H9 (cell line): ENCODE data around the gene CAMTA1. TPM values are rescaled to one million over a fixed set of nuclear protein-coding genes. Genes with fewer than 3 reads are reported as not detected.

ENCODE experiments used
- DNase-seq: peaks from one replicate; pipeline ENCODE4 v3.0.0-alpha.2; 2017
- H2AFZ ChIP-seq: one replicate; pipeline ENCODE4 v1.6.1; 2013; ENCODE audit warnings: mild to moderate bottlenecking, low read length, control low read depth, moderate library complexity
- H2AK5ac ChIP-seq: 2 replicates; pipeline ENCODE4 v1.6.1; 2013; ENCODE audit warnings: low read length, control low read depth, mixed read lengths; ENCODE audit not compliant: insufficient read length
- H2BK120ac ChIP-seq: one replicate; pipeline ENCODE4 v1.6.1; 2013; ENCODE audit warnings: low read depth, mild to moderate bottlenecking, low read length, control low read depth, inconsistent platforms; ENCODE audit not compliant: poor library complexity, severe bottlenecking
- H2BK12ac ChIP-seq: 2 replicates; pipeline ENCODE4 v1.6.1; 2013; ENCODE audit warnings: low read length, control low read depth, mixed read lengths, low read depth; ENCODE audit not compliant: insufficient read length
- H2BK15ac ChIP-seq: 2 replicates; pipeline ENCODE4 v1.6.1; 2013; ENCODE audit warnings: low read depth, low read length, control low read depth
- H2BK20ac ChIP-seq: one replicate; pipeline ENCODE4 v1.6.1; 2013; ENCODE audit warnings: low read depth, mild to moderate bottlenecking, low read length, control low read depth, inconsistent platforms; ENCODE audit not compliant: poor library complexity, severe bottlenecking
- H2BK5ac ChIP-seq: 2 replicates; pipeline ENCODE4 v1.6.1; 2013; ENCODE audit warnings: low read length, control low read depth, mixed read lengths; ENCODE audit not compliant: insufficient read length
- H3K14ac ChIP-seq: 2 replicates; pipeline ENCODE4 v1.6.1; 2013; ENCODE audit warnings: low read length, control low read depth; ENCODE audit not compliant: insufficient read depth
- H3K18ac ChIP-seq: 2 replicates; pipeline ENCODE4 v1.6.1; 2013; ENCODE audit warnings: low read depth, mild to moderate bottlenecking, mixed read lengths, low read length, control low read depth; ENCODE audit not compliant: insufficient read length
- H3K23ac ChIP-seq: 2 replicates; pipeline ENCODE4 v1.6.1; 2013; ENCODE audit warnings: low read length, control low read depth, mixed read lengths, low read depth; ENCODE audit not compliant: insufficient read length
- H3K23me2 ChIP-seq: 2 replicates; pipeline ENCODE4 v1.6.1; 2013; ENCODE audit warnings: low read depth, mild to moderate bottlenecking, mixed read lengths, low read length, control low read depth; ENCODE audit not compliant: insufficient read length, poor library complexity, severe bottlenecking
- H3K27ac ChIP-seq: 2 replicates; pipeline ENCODE4 v1.5.1; 2013; ENCODE audit warnings: low read length, control low read depth, mixed read lengths, low read depth; ENCODE audit not compliant: insufficient read length
- H3K27me3 ChIP-seq: 2 replicates; pipeline ENCODE4 v1.6.1; 2013; ENCODE audit warnings: low read length, control low read depth, inconsistent platforms; ENCODE audit not compliant: insufficient read depth
- H3K4ac ChIP-seq: 2 replicates; pipeline ENCODE4 v1.6.1; 2013; ENCODE audit warnings: low read depth, mild to moderate bottlenecking, control low read depth, inconsistent platforms, low read length, moderate library complexity
- H3K4me1 ChIP-seq: 2 replicates; pipeline ENCODE4 v1.6.1; 2013; ENCODE audit warnings: low read length, control low read depth, inconsistent platforms; ENCODE audit not compliant: insufficient read depth
- H3K4me2 ChIP-seq: 2 replicates; pipeline ENCODE4 v1.6.1; 2013; ENCODE audit warnings: low read length, control low read depth, mixed read lengths; ENCODE audit not compliant: insufficient read length, insufficient read depth
- H3K56ac ChIP-seq: 2 replicates; pipeline ENCODE4 v1.6.1; 2013; ENCODE audit warnings: low read depth, mild to moderate bottlenecking, mixed read lengths, low read length, control low read depth; ENCODE audit not compliant: insufficient read length
- H3K79me1 ChIP-seq: 2 replicates; pipeline ENCODE4 v1.6.1; 2013; ENCODE audit warnings: low read depth, mild to moderate bottlenecking, moderate library complexity, low read length, control low read depth, inconsistent platforms; ENCODE audit not compliant: insufficient read depth, poor library complexity, severe bottlenecking
- H3K79me2 ChIP-seq: 2 replicates; pipeline ENCODE4 v1.6.1; 2013; ENCODE audit warnings: low read length, control low read depth, inconsistent platforms; ENCODE audit not compliant: insufficient read depth
- H3K9ac ChIP-seq: 2 replicates; pipeline ENCODE4 v1.6.1; 2013; ENCODE audit warnings: low read length, control low read depth, mixed read lengths; ENCODE audit not compliant: insufficient read length; ENCODE audit errors: extremely low read depth
- H3K9me3 ChIP-seq: one replicate; pipeline ENCODE4 v1.6.1; 2013; ENCODE audit warnings: low read depth, low read length, inconsistent platforms; ENCODE audit not compliant: control insufficient read depth
- H3T11ph ChIP-seq: one replicate; pipeline ENCODE4 v1.6.1; 2013; ENCODE audit warnings: mild to moderate bottlenecking, low read length, control low read depth, inconsistent platforms
- H4K20me1 ChIP-seq: one replicate; pipeline ENCODE4 v1.6.1; 2013; ENCODE audit not compliant: control insufficient read depth, insufficient read length, insufficient read depth
- H4K5ac ChIP-seq: 2 replicates; pipeline ENCODE4 v1.6.1; 2013; ENCODE audit warnings: low read depth, mild to moderate bottlenecking, mixed read lengths, low read length, control low read depth; ENCODE audit not compliant: insufficient read length
- H4K8ac ChIP-seq: replicated peaks from 2 replicates; pipeline ENCODE4 v1.6.1; 2013; ENCODE audit warnings: low read length, control low read depth, mixed read lengths, low read depth; ENCODE audit not compliant: insufficient read length
- H4K91ac ChIP-seq: 2 replicates; pipeline ENCODE4 v1.6.1; 2013; ENCODE audit warnings: low read depth, mild to moderate bottlenecking, moderate library complexity, mixed read lengths, low read length, control low read depth; ENCODE audit not compliant: insufficient read length
- H3K27ac Mint-ChIP-seq, 3 experiments: 2 replicates in 2 of 3; 3 replicates in 1 of 3; pipeline ENCODE4 v1.8.0; 2020 to 2021; ENCODE audit warnings: mixed read lengths in 3 of 3, mild to moderate bottlenecking in 1 of 3, moderate library complexity in 1 of 3
- H3K27me3 Mint-ChIP-seq: 2 replicates; pipeline ENCODE4 v1.8.0; 2021; ENCODE audit warnings: low read depth, mild to moderate bottlenecking, moderate library complexity, mixed read lengths
- H3K36me3 Mint-ChIP-seq, 3 experiments: 2 replicates in 2 of 3; 3 replicates in 1 of 3; pipeline ENCODE4 v1.8.0; 2020 to 2021; ENCODE audit warnings: low read depth in 3 of 3, mixed read lengths in 3 of 3; ENCODE audit not compliant: insufficient read depth in 1 of 3
- H3K4me1 Mint-ChIP-seq, 2 experiments: 2 replicates each; pipeline ENCODE4 v1.8.0; 2020; ENCODE audit warnings: mixed read lengths in 2 of 2
- H3K4me3 Mint-ChIP-seq, 2 experiments: 2 replicates in 1 of 2; 3 replicates in 1 of 2; pipeline ENCODE4 v1.8.0; 2020 to 2021; ENCODE audit warnings: mild to moderate bottlenecking in 2 of 2, mixed read lengths in 2 of 2, moderate library complexity in 1 of 2
- H3K9me3 Mint-ChIP-seq, 2 experiments: 2 replicates in 1 of 2; 3 replicates in 1 of 2; pipeline ENCODE4 v1.8.0; 2020; ENCODE audit warnings: mild to moderate bottlenecking in 2 of 2, mixed read lengths in 2 of 2, moderate library complexity in 1 of 2
- WGBS: extraction: QIAGEN DNeasy Blood & Tissue Kit; methylation state at CpG from one replicate; pipeline ENCODE4 v1.1.7; 2013; ENCODE audit warnings: missing lambda C conversion rate, low lambda C conversion rate, mixed read lengths; ENCODE audit not compliant: insufficient read length; ENCODE audit errors: extremely low coverage; 5-methylcytosine and 5-hydroxymethylcytosine counted together
- total RNA-seq: library from RNA; stranded (reverse); gene quantifications from 2 replicates; pipeline ENCODE4 v1.2.1, GENCODE V29; 2021
- TF ChIP-seq, protein P1 (sequence below): fragments of 200-600 bp; sonication (generic); conservative IDR thresholded peaks from 3 replicates; pipeline ENCODE4 v1.8.0; 2021; ENCODE audit warnings: antibody characterized with exemption, mild to moderate bottlenecking

CAMTA1 gene
- total RNA-seq, 1 experiment from 2014 or later, result 115 TPM

DNA sequence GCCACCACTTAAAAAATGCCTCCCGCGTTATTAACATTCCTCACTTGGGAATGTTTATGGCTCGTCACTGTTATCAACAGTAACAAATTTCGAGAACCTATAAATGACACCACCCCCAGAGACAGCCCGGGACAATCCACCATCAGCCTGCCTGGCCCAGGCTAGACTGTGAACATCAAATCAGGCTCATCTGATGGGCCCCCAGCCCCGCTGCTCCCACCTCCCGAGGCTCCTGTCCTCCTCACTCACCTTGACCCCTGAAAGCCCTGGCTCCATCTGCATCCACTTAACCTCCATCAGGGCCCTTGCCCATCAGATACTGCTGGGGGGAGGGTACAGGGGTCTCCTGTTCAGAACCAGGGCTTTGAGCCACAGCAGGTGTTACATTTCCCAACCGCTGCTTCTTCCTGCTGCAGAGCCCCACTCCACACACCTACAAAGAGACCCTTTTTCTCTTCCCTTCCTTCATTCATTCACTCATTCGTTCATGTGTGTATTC lies 829.4 kb downstream of the CAMTA1 start:
- no peak for DNase-seq
- no peak overlapping the region for H3K4me3 Mint-ChIP-seq
- Histone ChIP-seq H3T11ph (no peak overlapping the region), H3K56ac (no peak overlapping the region), H3K79me1 (no peaks in the 10 kb centered on the region), H2BK12ac (no peak overlapping the region), H2AFZ (no peak overlapping the region), H4K91ac (no peak overlapping the region), H3K23ac (no peak overlapping the region), H3K4me1 (no peaks in the 10 kb centered on the region), H3K4ac (no peak overlapping the region), H3K18ac (no peak overlapping the region), H3K9me3 (no peaks in the 10 kb centered on the region), H3K4me2 (no peak overlapping the region), H3K27me3 (no peaks in the 10 kb centered on the region), H3K27ac (no peak overlapping the region), H2BK120ac (no peak overlapping the region), H2BK20ac (no peak overlapping the region), H2BK5ac (no peak overlapping the region), H4K8ac (no peak overlapping the region), H4K5ac (no peak overlapping the region), H3K79me2 (no peaks in the 10 kb centered on the region), H2BK15ac (no peak overlapping the region), H3K9ac (no peak overlapping the region), H3K23me2 (no peaks in the 10 kb centered on the region), H2AK5ac (no peak overlapping the region), H3K14ac (no peak overlapping the region), H4K20me1 (peaks cover 2% of the 10 kb centered on the region)
- WGBS, result no CpG with 5 or more reads among the region's 9 CpGs
- peaks cover 7 to 9% of the 10 kb centered on the region in 2 experiments for H3K4me1 Mint-ChIP-seq
- TF ChIP-seq, protein P1, sequence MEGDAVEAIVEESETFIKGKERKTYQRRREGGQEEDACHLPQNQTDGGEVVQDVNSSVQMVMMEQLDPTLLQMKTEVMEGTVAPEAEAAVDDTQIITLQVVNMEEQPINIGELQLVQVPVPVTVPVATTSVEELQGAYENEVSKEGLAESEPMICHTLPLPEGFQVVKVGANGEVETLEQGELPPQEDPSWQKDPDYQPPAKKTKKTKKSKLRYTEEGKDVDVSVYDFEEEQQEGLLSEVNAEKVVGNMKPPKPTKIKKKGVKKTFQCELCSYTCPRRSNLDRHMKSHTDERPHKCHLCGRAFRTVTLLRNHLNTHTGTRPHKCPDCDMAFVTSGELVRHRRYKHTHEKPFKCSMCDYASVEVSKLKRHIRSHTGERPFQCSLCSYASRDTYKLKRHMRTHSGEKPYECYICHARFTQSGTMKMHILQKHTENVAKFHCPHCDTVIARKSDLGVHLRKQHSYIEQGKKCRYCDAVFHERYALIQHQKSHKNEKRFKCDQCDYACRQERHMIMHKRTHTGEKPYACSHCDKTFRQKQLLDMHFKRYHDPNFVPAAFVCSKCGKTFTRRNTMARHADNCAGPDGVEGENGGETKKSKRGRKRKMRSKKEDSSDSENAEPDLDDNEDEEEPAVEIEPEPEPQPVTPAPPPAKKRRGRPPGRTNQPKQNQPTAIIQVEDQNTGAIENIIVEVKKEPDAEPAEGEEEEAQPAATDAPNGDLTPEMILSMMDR, result no peak
- no peaks in the 10 kb centered on the region for H3K36me3 Mint-ChIP-seq
- H3K27me3 Mint-ChIP-seq, result no peaks in the 10 kb centered on the region; the same call in 1 of the 2 replicates
- no peak overlapping the region for H3K27ac Mint-ChIP-seq
- 0 out of 5 replicates have a peak, but pooled peaks cover 0 to 4% of the 10 kb centered on the region in 2 experiments for H3K9me3 Mint-ChIP-seq
